Panc1 (cell line): ENCODE data around the gene DAB1.

ENCODE experiments used
- POLR2AphosphoS5 ChIP-seq: IDR thresholded peaks from 2 replicates; pipeline ENCODE4 v1.6.1; 2012; ENCODE audit warnings: mild to moderate bottlenecking, low read depth, low read length, moderate library complexity
- SIN3A ChIP-seq: IDR thresholded peaks from 2 replicates; pipeline ENCODE4 v1.6.1; 2012; ENCODE audit warnings: low read depth, mild to moderate bottlenecking, low read length, moderate library complexity, borderline replicate concordance; ENCODE audit not compliant: insufficient read depth
- TCF7L2 ChIP-seq: IDR thresholded peaks from 2 replicates; pipeline ENCODE4 v1.6.1; 2011; ENCODE audit warnings: mild to moderate bottlenecking, low read depth, low read length, inconsistent platforms
- TF ChIP-seq, protein P1 (sequence below): fragments of 450-650 bp; IDR thresholded peaks from 2 replicates; pipeline ENCODE4 v1.5.1; 2017; ENCODE audit warnings: mild to moderate bottlenecking

DNA sequence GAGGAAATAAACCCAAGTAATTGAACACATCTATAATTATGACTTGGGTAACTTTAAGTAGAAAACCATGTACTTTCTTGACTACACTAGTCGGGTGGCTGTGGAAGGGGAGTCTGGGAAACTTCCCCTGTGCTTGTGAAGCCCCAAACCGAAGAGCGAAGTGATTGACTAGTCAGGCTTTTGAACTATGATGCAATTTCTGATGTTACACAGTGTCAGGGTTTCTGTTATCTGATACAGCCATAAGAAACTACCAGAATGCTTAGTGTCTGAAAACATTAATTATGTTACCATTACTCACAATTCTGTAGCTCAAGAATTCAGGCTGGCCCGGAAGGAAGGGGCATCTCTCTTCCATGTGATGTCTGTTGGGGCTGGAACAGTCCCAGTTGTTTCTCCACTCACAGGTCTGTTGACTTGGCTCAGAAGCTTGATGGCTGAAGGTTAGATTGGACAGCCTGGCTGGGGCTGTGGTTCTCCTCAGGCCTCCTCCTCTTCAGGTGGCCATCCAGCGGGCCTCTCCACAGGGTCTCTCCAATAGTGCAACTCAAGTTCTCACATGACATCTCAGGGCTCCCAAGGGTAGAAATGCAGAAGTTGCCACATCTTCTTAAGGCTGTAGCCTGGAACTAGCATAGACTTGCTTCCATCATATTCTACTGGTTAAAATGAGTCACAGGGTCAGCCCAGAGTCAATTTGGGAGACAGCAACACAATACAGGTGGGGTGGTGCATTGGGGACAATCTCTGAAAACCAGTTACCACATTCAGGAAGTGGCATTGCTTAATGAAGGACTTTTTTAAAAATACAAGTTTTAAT, 449.7 kb downstream of the DAB1 start:
- TF ChIP-seq TCF7L2 (no peak), POLR2AphosphoS5 (no peak), SIN3A (no peak)
- TF ChIP-seq, protein P1, sequence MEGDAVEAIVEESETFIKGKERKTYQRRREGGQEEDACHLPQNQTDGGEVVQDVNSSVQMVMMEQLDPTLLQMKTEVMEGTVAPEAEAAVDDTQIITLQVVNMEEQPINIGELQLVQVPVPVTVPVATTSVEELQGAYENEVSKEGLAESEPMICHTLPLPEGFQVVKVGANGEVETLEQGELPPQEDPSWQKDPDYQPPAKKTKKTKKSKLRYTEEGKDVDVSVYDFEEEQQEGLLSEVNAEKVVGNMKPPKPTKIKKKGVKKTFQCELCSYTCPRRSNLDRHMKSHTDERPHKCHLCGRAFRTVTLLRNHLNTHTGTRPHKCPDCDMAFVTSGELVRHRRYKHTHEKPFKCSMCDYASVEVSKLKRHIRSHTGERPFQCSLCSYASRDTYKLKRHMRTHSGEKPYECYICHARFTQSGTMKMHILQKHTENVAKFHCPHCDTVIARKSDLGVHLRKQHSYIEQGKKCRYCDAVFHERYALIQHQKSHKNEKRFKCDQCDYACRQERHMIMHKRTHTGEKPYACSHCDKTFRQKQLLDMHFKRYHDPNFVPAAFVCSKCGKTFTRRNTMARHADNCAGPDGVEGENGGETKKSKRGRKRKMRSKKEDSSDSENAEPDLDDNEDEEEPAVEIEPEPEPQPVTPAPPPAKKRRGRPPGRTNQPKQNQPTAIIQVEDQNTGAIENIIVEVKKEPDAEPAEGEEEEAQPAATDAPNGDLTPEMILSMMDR, result no peak
